ENCODE data around the gene ALAS1. TPM values are rescaled to one million over a fixed set of nuclear protein-coding genes. Genes with fewer than 3 reads are reported as not detected.

Gene ALAS1
- total and polyA plus RNA-seq, 4 donors: 38.7 to 85.1 (median 57.2) TPM

DNA sequence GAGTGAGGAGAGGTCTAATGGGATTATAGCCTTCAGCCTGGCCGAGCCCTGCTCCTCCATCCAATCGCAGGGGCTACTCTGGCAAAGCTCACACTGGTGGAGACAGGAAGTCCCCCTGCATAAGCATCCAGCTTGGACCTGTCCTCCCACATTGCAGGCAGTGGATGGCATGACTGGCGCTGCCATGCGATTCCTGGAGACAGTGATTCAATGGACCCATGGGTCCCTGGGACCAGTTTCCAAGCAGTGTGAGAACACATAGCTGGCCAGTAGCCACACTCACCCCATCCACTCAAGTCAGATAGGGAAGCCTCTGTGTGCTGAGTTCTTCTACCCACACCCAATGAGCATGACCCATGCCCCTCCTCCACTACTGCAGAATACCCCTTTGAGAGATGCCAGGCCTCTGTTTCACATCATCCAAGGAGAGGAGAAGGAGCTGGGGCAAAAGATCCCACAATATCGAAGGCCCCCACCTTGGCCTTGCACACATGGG lies 25.6 kb upstream of the ALAS1 start:
- H3K36me3 ChIP-seq (ENCODE audit: control insufficient read depth in 4 of 4, insufficient read depth in 4 of 4, low read length in 4 of 4): no peaks in the 10 kb centered on the region
- H3K9me3 ChIP-seq (ENCODE audit: control insufficient read depth in 4 of 4, insufficient read depth in 3 of 4, low read length in 3 of 4): no peaks in the 10 kb centered on the region
- no peak overlapping the region for H3K9ac ChIP-seq (ENCODE audit: insufficient read depth in 1 of 2, low read length in 2 of 2)
- ATAC-seq (ENCODE audit: insufficient read depth, low FRiP score) (no peak), DNase-seq (no peak)
- H3K27me3 ChIP-seq (ENCODE audit: control insufficient read depth in 3 of 3, insufficient read depth in 3 of 3, low read length in 2 of 3): no peaks in the 10 kb centered on the region
- H3K4me3 ChIP-seq: no peak overlapping the region
- WGBS, 2 donors: 95 to 96% methylated on average over 5 of the region's 5 CpGs
- TF ChIP-seq, protein P1, sequence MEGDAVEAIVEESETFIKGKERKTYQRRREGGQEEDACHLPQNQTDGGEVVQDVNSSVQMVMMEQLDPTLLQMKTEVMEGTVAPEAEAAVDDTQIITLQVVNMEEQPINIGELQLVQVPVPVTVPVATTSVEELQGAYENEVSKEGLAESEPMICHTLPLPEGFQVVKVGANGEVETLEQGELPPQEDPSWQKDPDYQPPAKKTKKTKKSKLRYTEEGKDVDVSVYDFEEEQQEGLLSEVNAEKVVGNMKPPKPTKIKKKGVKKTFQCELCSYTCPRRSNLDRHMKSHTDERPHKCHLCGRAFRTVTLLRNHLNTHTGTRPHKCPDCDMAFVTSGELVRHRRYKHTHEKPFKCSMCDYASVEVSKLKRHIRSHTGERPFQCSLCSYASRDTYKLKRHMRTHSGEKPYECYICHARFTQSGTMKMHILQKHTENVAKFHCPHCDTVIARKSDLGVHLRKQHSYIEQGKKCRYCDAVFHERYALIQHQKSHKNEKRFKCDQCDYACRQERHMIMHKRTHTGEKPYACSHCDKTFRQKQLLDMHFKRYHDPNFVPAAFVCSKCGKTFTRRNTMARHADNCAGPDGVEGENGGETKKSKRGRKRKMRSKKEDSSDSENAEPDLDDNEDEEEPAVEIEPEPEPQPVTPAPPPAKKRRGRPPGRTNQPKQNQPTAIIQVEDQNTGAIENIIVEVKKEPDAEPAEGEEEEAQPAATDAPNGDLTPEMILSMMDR (IDR thresholded peaks at IDR 0.05; ENCODE audit: control extremely low read depth, extremely low read depth): no peak
- H3K27ac ChIP-seq (ENCODE audit: low read depth in 1 of 2, low read length in 1 of 2): no peak overlapping the region
- peaks cover 0 to 9% (median 6%) of the 10 kb centered on the region in 5 donors for H3K4me1 ChIP-seq (ENCODE audit: control insufficient read depth in 5 of 5, insufficient read depth in 5 of 5, low read length in 5 of 5)

DNA sequence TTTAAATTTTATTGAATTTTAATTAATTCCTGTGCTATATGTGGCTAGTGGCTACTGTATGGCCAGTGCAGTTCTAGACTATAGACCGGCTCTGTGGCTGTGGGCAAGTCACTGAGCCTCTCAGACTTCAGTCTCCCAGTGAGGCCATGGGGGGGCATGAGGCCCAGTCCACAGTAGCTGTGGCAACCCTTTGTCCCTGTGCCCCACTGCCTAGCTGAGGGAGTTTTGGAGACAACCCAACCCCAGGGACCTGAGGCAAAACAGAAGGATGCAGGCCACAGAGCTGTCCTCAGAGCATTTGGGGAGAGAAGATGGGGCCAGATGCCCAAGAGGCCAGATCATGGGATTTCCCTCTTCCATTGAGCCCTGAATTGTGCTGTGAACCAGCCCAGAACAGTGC lies 24.9 kb upstream of the ALAS1 start:
- Histone ChIP-seq H3K4me1 (ENCODE audit: control insufficient read depth in 5 of 5, insufficient read depth in 5 of 5, low read length in 5 of 5) (peaks cover 0 to 12% (median 6%) of the 10 kb centered on the region in 5 donors), H3K9me3 (ENCODE audit: control insufficient read depth in 4 of 4, insufficient read depth in 3 of 4, low read length in 3 of 4) (no peaks in the 10 kb centered on the region), H3K4me3 (no peak overlapping the region), H3K9ac (ENCODE audit: insufficient read depth in 1 of 2, low read length in 2 of 2) (no peak overlapping the region), H3K27me3 (ENCODE audit: control insufficient read depth in 3 of 3, insufficient read depth in 3 of 3, low read length in 2 of 3) (no peaks in the 10 kb centered on the region), H3K27ac (ENCODE audit: low read depth in 1 of 2, low read length in 1 of 2) (no peak overlapping the region), H3K36me3 (ENCODE audit: control insufficient read depth in 4 of 4, insufficient read depth in 4 of 4, low read length in 4 of 4) (no peaks in the 10 kb centered on the region)
- DNase-seq (no peak), ATAC-seq (ENCODE audit: insufficient read depth, low FRiP score) (no peak)
- TF ChIP-seq, protein P1 (IDR thresholded peaks at IDR 0.05; ENCODE audit: control extremely low read depth, extremely low read depth): no peak
- 96 to 100% methylated on average over 1 of the region's 1 CpG for WGBS, 2 donors

DNA sequence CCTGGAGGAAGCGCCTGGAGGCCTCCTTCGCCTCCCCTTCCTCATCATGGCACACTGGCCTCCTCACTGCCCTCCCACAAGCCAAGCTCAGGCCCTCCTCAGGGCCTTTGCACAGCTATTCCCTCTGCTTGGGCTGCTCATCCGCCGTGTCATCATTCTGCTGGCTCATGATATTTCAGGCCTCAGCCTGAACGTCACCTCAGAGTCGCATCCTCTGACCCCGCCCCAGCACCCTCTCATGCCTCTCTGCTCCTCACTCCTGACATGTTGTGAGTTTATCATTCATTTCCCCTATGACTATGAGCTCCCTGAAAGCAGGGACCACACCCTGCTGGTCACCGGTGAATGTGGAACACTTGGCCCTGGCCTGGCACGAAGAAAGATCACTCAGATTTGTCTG lies 23.1 kb upstream of the ALAS1 start:
- H3K27ac ChIP-seq (ENCODE audit: low read depth in 1 of 2, low read length in 1 of 2): no peak overlapping the region
- H3K4me1 ChIP-seq (ENCODE audit: control insufficient read depth in 5 of 5, insufficient read depth in 5 of 5, low read length in 5 of 5): peaks cover 0 to 16% (median 6%) of the 10 kb centered on the region in 5 donors
- H3K4me3 ChIP-seq: no peak overlapping the region
- H3K27me3 ChIP-seq (ENCODE audit: control insufficient read depth in 3 of 3, insufficient read depth in 3 of 3, low read length in 2 of 3): no peaks in the 10 kb centered on the region
- no peak overlapping the region for H3K9ac ChIP-seq (ENCODE audit: insufficient read depth in 1 of 2, low read length in 2 of 2)
- TF ChIP-seq, protein P1 (IDR thresholded peaks at IDR 0.05; ENCODE audit: control extremely low read depth, extremely low read depth): no peak
- no peaks in the 10 kb centered on the region for H3K9me3 ChIP-seq (ENCODE audit: control insufficient read depth in 4 of 4, insufficient read depth in 3 of 4, low read length in 3 of 4)
- ATAC-seq (ENCODE audit: insufficient read depth, low FRiP score): no peak
- no peaks in the 10 kb centered on the region for H3K36me3 ChIP-seq (ENCODE audit: control insufficient read depth in 4 of 4, insufficient read depth in 4 of 4, low read length in 4 of 4)
- no peak for DNase-seq
- 68 to 75% methylated on average over 9 of the region's 9 CpGs for WGBS, 2 donors

Data from lung (tissue), 12 donors.